Mesothelial cell of epicardium (in vitro differentiated cells): ENCODE data around the gene C13orf42. TPM values are rescaled to one million over a fixed set of nuclear protein-coding genes. Genes with fewer than 3 reads are reported as not detected.

ENCODE experiments used
- DNase-seq, 2 experiments: peaks; one replicate each; pipeline ENCODE4 v3.0.0; 2021; ENCODE audit warnings: low spot score in 2 of 2; ENCODE audit not compliant: unreplicated experiment in 2 of 2
- H3K27ac Mint-ChIP-seq: 2 replicates; pipeline ENCODE4 v1.8.0; 2021; ENCODE audit warnings: mixed read lengths
- H3K27me3 Mint-ChIP-seq: 2 replicates; pipeline ENCODE4 v1.8.0; 2021; ENCODE audit warnings: low read depth, mixed read lengths
- H3K36me3 Mint-ChIP-seq: 2 replicates; pipeline ENCODE4 v1.8.0; 2021; ENCODE audit warnings: mixed read lengths
- H3K4me1 Mint-ChIP-seq: 2 replicates; pipeline ENCODE4 v1.8.0; 2021; ENCODE audit warnings: mixed read lengths
- H3K4me3 Mint-ChIP-seq: 2 replicates; pipeline ENCODE4 v1.8.0; 2021; ENCODE audit warnings: mild to moderate bottlenecking, moderate library complexity, mixed read lengths
- H3K9me3 Mint-ChIP-seq: 2 replicates; pipeline ENCODE4 v1.8.0; 2021; ENCODE audit warnings: mixed read lengths
- total RNA-seq: library from RNA; stranded (reverse); gene quantifications from 3 replicates; pipeline ENCODE4 v1.2.1, GENCODE V29; 2021
- TF ChIP-seq, protein P1 (sequence below): fragments of 200-600 bp; sonication (generic); IDR thresholded peaks from one replicate; pipeline ENCODE4 v1.5.0; 2021; ENCODE audit warnings: antibody characterized with exemption; ENCODE audit not compliant: unreplicated experiment

C13orf42 gene
- total RNA-seq, 1 donor from 2014 or later, result not detected

DNA sequence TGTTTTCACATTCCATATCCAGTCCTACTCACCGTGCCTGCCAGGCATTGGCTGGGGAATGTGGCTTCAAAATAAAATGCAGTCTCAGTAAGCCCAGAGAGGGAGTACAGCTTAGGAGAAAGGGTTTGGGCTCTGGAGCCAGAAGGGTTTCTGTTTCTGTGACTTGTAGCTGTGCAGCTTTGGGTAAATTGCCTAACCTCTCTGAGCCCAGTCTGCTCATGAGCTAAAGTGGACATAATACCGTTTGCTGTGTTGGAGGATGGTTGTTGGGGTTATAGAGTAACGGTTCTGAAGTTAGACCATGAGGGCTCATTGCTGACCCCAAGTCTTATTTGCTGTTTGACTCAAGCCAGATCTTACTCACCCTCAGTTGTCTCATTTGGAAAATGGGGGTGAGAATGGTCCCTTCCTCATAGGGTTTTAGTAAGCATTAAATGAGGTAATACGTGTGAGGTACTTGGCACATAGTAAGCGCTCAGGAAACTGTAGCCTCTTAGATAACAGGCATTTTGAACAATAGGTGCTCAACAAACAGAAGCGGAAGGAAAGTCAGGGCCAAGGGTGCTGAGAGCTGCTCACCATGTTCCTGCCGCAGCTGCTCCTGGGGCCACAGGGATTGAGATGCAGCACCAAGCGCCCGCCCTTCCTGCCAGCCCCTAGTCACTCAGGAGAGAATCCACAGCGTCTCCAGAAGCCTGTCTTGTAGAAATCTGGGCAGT is 45.5 kb downstream of the C13orf42 start:
- Mint-ChIP-seq H3K4me3 (no peak overlapping the region), H3K9me3 (no peaks in the 10 kb centered on the region), H3K27ac (no peak overlapping the region), H3K27me3 (peaks cover 3% of the 10 kb centered on the region), H3K4me1 (peaks cover 17% of the 10 kb centered on the region), H3K36me3 (no peaks in the 10 kb centered on the region)
- DNase-seq, result no peak
- TF ChIP-seq, protein P1, sequence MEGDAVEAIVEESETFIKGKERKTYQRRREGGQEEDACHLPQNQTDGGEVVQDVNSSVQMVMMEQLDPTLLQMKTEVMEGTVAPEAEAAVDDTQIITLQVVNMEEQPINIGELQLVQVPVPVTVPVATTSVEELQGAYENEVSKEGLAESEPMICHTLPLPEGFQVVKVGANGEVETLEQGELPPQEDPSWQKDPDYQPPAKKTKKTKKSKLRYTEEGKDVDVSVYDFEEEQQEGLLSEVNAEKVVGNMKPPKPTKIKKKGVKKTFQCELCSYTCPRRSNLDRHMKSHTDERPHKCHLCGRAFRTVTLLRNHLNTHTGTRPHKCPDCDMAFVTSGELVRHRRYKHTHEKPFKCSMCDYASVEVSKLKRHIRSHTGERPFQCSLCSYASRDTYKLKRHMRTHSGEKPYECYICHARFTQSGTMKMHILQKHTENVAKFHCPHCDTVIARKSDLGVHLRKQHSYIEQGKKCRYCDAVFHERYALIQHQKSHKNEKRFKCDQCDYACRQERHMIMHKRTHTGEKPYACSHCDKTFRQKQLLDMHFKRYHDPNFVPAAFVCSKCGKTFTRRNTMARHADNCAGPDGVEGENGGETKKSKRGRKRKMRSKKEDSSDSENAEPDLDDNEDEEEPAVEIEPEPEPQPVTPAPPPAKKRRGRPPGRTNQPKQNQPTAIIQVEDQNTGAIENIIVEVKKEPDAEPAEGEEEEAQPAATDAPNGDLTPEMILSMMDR, result no peak

DNA sequence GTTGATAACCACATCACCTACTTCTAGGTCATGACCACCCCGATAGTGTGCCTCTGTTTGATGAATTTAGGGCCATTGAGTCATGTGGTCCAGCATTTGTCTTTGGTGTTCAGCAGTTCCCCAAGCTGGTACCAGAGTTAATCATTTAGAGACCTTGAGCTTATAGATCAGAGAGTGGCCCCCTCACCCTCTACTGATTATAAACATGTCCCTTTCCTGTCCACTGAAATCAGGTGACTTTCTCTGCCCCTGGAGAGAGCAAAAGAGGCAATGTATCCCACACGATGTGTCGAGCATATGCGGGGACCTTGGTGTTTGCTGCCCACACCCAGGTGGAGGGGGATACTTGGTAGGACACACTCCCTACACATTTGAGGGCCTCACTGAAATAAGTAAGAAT is 46.3 kb downstream of the C13orf42 start:
- Mint-ChIP-seq H3K27ac (no peak overlapping the region), H3K4me3 (no peak overlapping the region), H3K36me3 (no peaks in the 10 kb centered on the region), H3K27me3 (peaks cover 3% of the 10 kb centered on the region), H3K4me1 (peaks cover 14% of the 10 kb centered on the region), H3K9me3 (no peaks in the 10 kb centered on the region)
- TF ChIP-seq, protein P1, result no peak
- DNase-seq, result no peak

DNA sequence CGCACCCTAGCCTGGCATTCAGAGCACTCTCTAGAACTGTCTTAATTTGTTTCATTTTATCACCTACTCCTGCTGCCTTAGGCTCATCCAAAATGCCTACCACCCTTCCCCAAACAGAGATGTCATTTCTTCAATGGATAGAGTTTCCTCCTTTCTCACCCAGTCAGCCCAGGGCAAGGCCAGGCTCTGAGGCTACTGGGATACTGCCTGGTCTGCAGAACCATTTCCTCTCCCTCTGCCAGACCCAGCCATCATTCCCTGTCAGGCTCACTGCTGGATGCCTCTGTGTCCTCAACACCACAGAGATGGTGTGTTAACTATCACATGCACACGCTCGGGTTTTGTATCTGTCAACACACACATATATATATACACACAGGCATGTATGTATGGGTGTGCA is 47.2 kb downstream of the C13orf42 start:
- H3K36me3 Mint-ChIP-seq, result no peaks in the 10 kb centered on the region

DNA sequence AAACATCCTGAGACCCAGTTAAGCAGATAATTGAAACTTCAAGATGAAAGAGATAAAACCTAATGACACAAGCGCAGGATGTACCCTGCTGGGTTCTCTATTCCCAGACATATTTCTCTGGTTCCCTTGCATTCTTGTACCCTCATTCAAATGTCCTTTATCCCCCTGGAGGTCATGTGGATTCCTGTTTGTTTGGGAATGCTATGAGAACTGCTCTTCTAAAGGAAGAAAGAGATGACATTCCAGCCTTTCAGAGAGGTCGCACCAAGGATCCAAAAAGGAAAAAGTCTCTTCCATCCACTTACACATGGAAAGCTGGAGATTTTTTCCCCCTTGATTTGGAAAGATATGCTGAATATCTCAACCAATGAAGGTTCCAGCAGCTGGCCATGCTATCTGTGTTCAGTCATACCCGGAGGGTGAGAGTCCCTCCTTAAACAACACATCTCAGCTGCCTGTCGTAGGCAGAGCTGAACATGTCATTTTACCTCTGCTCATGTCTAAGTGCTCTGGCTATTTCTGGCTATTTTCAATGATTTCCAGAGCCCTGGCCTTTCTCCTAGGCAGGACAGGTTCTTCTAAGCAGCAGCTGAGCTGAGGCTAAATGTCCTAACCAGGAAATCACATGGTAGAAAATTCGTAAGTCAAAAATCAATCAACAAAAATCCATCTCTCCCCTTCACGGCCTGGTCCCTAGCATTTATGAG is 52.5 kb downstream of the C13orf42 start:
- Mint-ChIP-seq H3K27ac (no peak overlapping the region), H3K4me1 (peaks cover 17% of the 10 kb centered on the region), H3K27me3 (peaks cover 1% of the 10 kb centered on the region), H3K36me3 (no peaks in the 10 kb centered on the region), H3K4me3 (no peak overlapping the region), H3K9me3 (no peaks in the 10 kb centered on the region)
- TF ChIP-seq, protein P1, result no peak
- no peak for DNase-seq

More for the DNA sequence above, 47.2 kb downstream of the C13orf42 start:
- Mint-ChIP-seq H3K27ac (no peak overlapping the region), H3K9me3 (no peaks in the 10 kb centered on the region), H3K4me1 (peaks cover 16% of the 10 kb centered on the region), H3K4me3 (no peak overlapping the region), H3K27me3 (peaks cover 3% of the 10 kb centered on the region)
- no peak for DNase-seq
- TF ChIP-seq, protein P1, result no peak

DNA sequence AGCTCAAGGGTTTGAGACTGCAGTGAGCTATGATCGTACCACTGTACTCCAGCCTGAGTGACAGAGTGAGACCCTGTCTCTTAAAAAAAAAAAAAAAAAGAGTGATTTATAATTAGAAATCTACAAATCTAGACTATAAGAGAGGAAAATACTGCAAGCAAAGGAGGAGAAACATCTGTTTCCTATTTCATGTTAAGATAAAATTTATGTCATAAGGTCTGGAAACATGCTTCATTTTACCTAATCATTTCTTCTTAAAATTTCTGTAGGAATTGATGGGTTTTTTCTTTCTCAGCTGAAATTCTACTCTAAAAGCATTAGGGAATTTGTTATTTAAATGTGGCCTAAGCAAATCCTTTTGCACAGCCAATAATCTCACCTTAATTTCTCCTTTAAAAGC is 53.2 kb downstream of the C13orf42 start:
- no peak for DNase-seq
- Mint-ChIP-seq H3K36me3 (no peaks in the 10 kb centered on the region), H3K4me1 (peaks cover 11% of the 10 kb centered on the region), H3K27ac (no peak overlapping the region), H3K27me3 (peaks cover 1% of the 10 kb centered on the region), H3K4me3 (no peak overlapping the region), H3K9me3 (no peaks in the 10 kb centered on the region)
- TF ChIP-seq, protein P1, result no peak
